T-helper 1 cell treated with Interleukin-12 subunit alpha and Interleukin-12 subunit beta and Interleukin-4 antibody, amounts not matched to agents 30 μg/mL and 1 μg/mL, for 36 hours (primary cell): Measurements from ENCODE around the gene MORN5.

Experiments
- H3K27ac Mint-ChIP-seq: one replicate; pipeline ENCODE4 v1.8.0; 2021; ENCODE audit warnings: mild to moderate bottlenecking, mixed read lengths
- H3K27me3 Mint-ChIP-seq: one replicate; pipeline ENCODE4 v1.8.0; 2021; ENCODE audit warnings: low read depth, mixed read lengths
- H3K36me3 Mint-ChIP-seq: one replicate; pipeline ENCODE4 v1.8.0; 2021; ENCODE audit warnings: low read depth, mixed read lengths
- H3K4me1 Mint-ChIP-seq: one replicate; pipeline ENCODE4 v1.8.0; 2021; ENCODE audit warnings: low read depth, mixed read lengths
- H3K4me3 Mint-ChIP-seq: one replicate; pipeline ENCODE4 v1.8.0; 2021; ENCODE audit warnings: mild to moderate bottlenecking, moderate library complexity, mixed read lengths
- H3K9me3 Mint-ChIP-seq: one replicate; pipeline ENCODE4 v1.8.0; 2021; ENCODE audit warnings: mixed read lengths

Gene MORN5

DNA sequence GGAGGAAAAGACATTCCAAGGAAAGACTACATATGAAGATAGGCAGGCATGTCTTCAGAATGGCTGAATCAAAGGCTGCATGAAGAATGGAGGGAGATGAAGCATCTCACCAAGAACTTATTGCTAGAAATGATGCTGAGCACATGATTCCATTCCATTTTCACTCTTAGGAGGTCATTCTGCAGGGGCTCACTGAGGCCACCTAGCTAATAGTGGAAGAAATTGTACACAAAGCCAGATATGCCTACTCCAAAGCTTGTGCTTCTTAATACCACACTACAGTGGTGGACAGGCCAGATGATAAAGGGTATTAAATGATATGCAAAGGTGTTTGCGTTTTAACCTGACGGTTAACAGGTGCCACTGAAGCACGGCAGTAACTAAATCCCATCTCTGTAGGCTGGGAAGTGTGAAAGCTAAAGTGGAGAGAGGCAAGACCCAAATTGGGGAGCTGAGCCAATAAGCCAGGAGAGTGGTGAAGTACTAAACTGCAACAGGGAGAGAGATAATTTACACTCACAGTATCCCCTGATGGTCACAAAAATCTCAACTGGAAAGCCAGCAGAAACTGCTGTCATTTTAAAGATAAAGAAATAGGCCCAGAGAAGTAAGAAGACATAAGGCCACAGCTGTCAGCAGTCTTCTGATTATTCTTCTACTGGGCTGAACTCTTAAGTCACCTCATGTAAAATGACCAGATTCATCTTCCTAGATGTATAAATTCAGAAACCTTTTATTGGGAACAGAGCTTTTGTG, 14.7 kb upstream of the MORN5 start:
- H3K4me1 Mint-ChIP-seq = peaks cover 2% of the 10 kb centered on the region
- H3K4me3 Mint-ChIP-seq = no peak overlapping the region
- H3K36me3 Mint-ChIP-seq = peaks cover 24% of the 10 kb centered on the region
- H3K27ac Mint-ChIP-seq = no peak overlapping the region
- no peaks in the 10 kb centered on the region for H3K27me3 Mint-ChIP-seq
- no peaks in the 10 kb centered on the region for H3K9me3 Mint-ChIP-seq

- H3K4me3 Mint-ChIP-seq = no peak overlapping the region
- H3K4me1 Mint-ChIP-seq = peaks cover 2% of the 10 kb centered on the region
- H3K27me3 Mint-ChIP-seq = no peaks in the 10 kb centered on the region
- no peak overlapping the region for H3K27ac Mint-ChIP-seq
- H3K36me3 Mint-ChIP-seq = peaks cover 26% of the 10 kb centered on the region
- H3K9me3 Mint-ChIP-seq = no peaks in the 10 kb centered on the region
Observed at GRCh38 chr9:122145592-122145863, 14.2 kb upstream of the MORN5 start.

DNA sequence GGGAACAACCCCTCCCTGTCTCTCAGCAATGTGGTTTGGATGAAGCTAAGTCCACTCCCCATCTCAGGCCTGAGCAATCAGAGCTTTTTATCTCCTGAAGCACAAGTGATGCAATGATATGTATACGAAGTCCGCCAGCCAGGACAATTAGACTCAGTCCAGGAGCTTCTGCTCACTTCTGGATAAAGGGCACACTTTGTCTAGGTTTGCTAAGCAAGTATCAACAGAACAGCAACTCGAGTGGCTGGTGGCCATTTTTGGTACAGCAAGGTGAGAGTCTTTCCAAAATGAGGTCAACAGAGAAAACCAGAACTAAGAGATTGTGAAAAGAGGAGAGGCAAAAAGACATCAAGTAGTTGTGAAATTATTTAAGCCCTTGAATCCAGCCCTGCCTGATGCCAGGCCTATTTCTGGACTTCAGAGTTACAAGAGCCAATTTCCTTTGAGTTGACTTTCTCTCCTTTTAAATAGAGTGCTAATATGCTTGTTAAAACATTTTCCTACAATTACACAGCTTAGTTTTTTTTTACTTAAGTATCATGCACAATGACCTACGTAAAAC, 8.4 kb upstream of the MORN5 start:
- no peaks in the 10 kb centered on the region for H3K27me3 Mint-ChIP-seq
- no peak overlapping the region for H3K27ac Mint-ChIP-seq
- no peaks in the 10 kb centered on the region for H3K9me3 Mint-ChIP-seq
- no peak overlapping the region for H3K4me3 Mint-ChIP-seq
- H3K4me1 Mint-ChIP-seq = peaks cover 4% of the 10 kb centered on the region
- H3K36me3 Mint-ChIP-seq = peaks cover 10% of the 10 kb centered on the region

GRCh38 chr9:122155796-122156195, 3.9 kb upstream of the MORN5 start:
- no peak overlapping the region for H3K4me3 Mint-ChIP-seq
- H3K27me3 Mint-ChIP-seq = peaks cover 4% of the 10 kb centered on the region
- H3K4me1 Mint-ChIP-seq = peaks cover 29% of the 10 kb centered on the region

GRCh38 chr9:122158202-122158601, 1.5 kb upstream of the MORN5 start:
- H3K27ac Mint-ChIP-seq = no peak overlapping the region
- no peaks in the 10 kb centered on the region for H3K36me3 Mint-ChIP-seq
- peaks cover 18% of the 10 kb centered on the region for H3K27me3 Mint-ChIP-seq
- H3K9me3 Mint-ChIP-seq = peaks cover 7% of the 10 kb centered on the region
- no peak overlapping the region for H3K4me3 Mint-ChIP-seq
- peaks cover 29% of the 10 kb centered on the region for H3K4me1 Mint-ChIP-seq

More at GRCh38 chr9:122155796-122156195, 3.9 kb upstream of the MORN5 start:
- Mint-ChIP-seq H3K27ac (no peak overlapping the region), H3K36me3 (peaks cover 5% of the 10 kb centered on the region), H3K9me3 (no peaks in the 10 kb centered on the region)

DNA sequence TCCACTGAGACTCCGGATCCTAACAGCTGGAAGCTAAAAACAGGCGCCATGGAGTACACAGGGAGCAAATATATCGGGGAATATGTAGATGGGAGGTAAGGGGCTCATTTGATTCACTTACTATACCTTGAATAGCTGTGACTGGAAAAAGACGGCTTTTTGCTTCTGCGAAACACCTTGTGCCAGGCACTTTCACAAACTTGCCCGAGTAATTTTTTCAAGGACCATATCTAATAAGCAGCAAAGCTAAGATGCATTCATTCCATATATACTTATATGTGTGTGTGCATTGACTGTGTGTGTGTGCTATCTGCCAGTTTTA, 178 bp downstream of the MORN5 start:
- H3K36me3 Mint-ChIP-seq = no peaks in the 10 kb centered on the region
- H3K9me3 Mint-ChIP-seq = peaks cover 7% of the 10 kb centered on the region
- peaks cover 28% of the 10 kb centered on the region for H3K4me1 Mint-ChIP-seq
- H3K27me3 Mint-ChIP-seq = peaks cover 29% of the 10 kb centered on the region
- peak overlapping the region; percentile 94 for H3K27ac Mint-ChIP-seq
- peak overlapping the region; percentile 99 for H3K4me3 Mint-ChIP-seq

- H3K4me1 Mint-ChIP-seq = peaks cover 20% of the 10 kb centered on the region
- H3K9me3 Mint-ChIP-seq = peaks cover 7% of the 10 kb centered on the region
- no peak overlapping the region for H3K27ac Mint-ChIP-seq
- peaks cover 33% of the 10 kb centered on the region for H3K27me3 Mint-ChIP-seq
- no peak overlapping the region for H3K4me3 Mint-ChIP-seq
- no peaks in the 10 kb centered on the region for H3K36me3 Mint-ChIP-seq
Observed at GRCh38 chr9:122162415-122162814, 2.7 kb downstream of the MORN5 start.

- H3K27me3 Mint-ChIP-seq = peaks cover 33% of the 10 kb centered on the region
- H3K36me3 Mint-ChIP-seq = no peaks in the 10 kb centered on the region
- H3K9me3 Mint-ChIP-seq = peaks cover 7% of the 10 kb centered on the region
- H3K4me1 Mint-ChIP-seq = peaks cover 11% of the 10 kb centered on the region
- H3K27ac Mint-ChIP-seq = no peak overlapping the region
- H3K4me3 Mint-ChIP-seq = no peak overlapping the region
Observed at GRCh38 chr9:122164286-122164685, 4.6 kb downstream of the MORN5 start.

- no peak overlapping the region for H3K27ac Mint-ChIP-seq
- no peak overlapping the region for H3K4me3 Mint-ChIP-seq
- H3K9me3 Mint-ChIP-seq = no peaks in the 10 kb centered on the region
- H3K36me3 Mint-ChIP-seq = no peaks in the 10 kb centered on the region
- no peaks in the 10 kb centered on the region for H3K4me1 Mint-ChIP-seq
- peaks cover 33% of the 10 kb centered on the region for H3K27me3 Mint-ChIP-seq
Observed at GRCh38 chr9:122168356-122168755, 8.6 kb downstream of the MORN5 start.

DNA sequence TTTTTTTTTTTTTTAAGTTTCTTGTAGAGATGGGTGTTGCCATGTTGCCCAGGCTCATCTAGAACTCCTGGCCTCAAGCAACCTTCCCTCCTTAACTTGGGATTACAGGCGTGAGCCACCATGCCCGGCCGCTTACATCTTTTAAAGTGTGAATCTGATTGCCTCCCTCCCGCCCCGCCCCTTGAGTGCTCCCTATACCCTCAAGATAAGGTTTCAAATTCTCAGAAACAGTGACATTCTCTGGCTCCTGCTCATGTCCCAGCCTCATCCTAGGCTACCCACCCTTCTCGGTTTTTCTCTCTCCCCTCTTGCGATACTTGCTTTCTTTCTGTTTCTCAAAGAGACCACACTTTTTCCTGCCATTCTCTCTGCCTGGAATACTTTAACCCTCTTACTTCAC, 12.4 kb downstream of the MORN5 start:
- Mint-ChIP-seq H3K36me3 (no peaks in the 10 kb centered on the region), H3K4me3 (no peak overlapping the region), H3K4me1 (no peaks in the 10 kb centered on the region), H3K27ac (no peak overlapping the region), H3K27me3 (peaks cover 24% of the 10 kb centered on the region), H3K9me3 (no peaks in the 10 kb centered on the region)

DNA sequence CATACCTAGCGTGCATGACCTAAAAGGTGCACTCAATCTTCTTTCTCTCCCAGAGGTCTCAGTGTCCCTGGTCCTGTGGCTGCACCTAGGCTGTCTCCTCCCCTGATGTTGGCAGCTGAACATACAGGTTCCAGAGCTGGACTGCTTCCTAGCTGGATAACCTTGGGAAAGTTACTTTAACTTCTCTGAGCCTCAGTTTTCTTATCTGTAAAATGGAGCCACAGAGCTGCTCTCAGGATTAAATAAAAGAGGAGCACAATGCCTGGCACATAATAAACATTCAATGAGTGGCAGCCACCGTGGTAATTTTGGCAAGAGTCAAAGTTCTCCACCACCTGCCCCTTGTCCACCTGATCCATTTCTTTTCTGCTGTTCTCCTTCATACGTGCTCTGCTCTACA, 14.0 kb downstream of the MORN5 start:
- no peaks in the 10 kb centered on the region for H3K9me3 Mint-ChIP-seq
- peaks cover 25% of the 10 kb centered on the region for H3K27me3 Mint-ChIP-seq
- H3K36me3 Mint-ChIP-seq = no peaks in the 10 kb centered on the region
- H3K4me3 Mint-ChIP-seq = no peak overlapping the region
- H3K27ac Mint-ChIP-seq = no peak overlapping the region
- no peaks in the 10 kb centered on the region for H3K4me1 Mint-ChIP-seq

DNA sequence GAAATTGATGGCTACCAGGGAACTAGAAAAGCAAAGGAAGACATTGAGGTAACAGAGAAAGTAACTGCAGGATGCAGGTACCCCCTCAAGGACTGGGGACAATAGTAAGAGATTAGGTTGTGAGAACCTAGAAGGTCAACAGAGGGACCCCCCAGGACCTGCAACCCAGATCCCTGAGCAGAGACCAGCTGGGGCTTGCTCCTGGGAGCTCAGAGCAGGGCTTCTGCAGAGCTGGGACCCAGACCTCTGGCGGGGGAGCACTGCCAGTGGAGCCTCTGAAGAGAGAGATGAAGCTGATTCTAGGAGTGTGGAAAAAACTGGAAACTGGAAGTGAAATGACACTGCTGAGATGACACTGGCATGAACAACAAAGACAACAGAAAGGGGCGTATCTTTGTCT, 17.2 kb downstream of the MORN5 start:
- Mint-ChIP-seq H3K36me3 (no peaks in the 10 kb centered on the region), H3K27ac (no peak overlapping the region), H3K4me1 (no peaks in the 10 kb centered on the region), H3K4me3 (no peak overlapping the region), H3K9me3 (no peaks in the 10 kb centered on the region), H3K27me3 (peaks cover 23% of the 10 kb centered on the region)

- peaks cover 12% of the 10 kb centered on the region for H3K27me3 Mint-ChIP-seq
- no peak overlapping the region for H3K27ac Mint-ChIP-seq
- H3K9me3 Mint-ChIP-seq = no peaks in the 10 kb centered on the region
- H3K4me1 Mint-ChIP-seq = no peaks in the 10 kb centered on the region
- H3K4me3 Mint-ChIP-seq = no peak overlapping the region
- no peaks in the 10 kb centered on the region for H3K36me3 Mint-ChIP-seq
Observed at GRCh38 chr9:122179054-122179689, 19.5 kb downstream of the MORN5 start.

- Mint-ChIP-seq H3K4me3 (no peak overlapping the region), H3K27ac (no peak overlapping the region), H3K9me3 (no peaks in the 10 kb centered on the region), H3K27me3 (peaks cover 12% of the 10 kb centered on the region), H3K36me3 (no peaks in the 10 kb centered on the region), H3K4me1 (no peaks in the 10 kb centered on the region)
Observed at GRCh38 chr9:122179690-122180074, 20.0 kb downstream of the MORN5 start.

DNA sequence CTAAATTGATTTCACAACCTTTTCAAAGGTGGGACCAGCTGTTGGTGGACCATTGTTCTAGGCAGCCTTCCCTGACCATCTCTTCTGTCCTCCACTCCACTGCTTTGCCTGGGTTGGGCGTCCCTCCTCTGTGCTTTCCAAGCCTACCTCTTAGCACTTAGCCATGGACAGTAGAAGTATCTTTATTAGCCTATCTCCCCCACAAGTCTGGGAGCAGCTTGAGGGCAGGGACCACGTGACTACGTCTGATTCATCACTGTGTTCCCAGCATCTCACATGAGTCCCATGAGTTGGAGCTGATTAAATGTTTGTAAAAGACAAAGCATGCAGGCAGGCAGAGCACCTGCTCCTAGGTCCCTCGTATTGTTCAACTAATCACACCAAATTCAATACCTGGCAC, 20.9 kb downstream of the MORN5 start:
- no peak overlapping the region for H3K4me3 Mint-ChIP-seq
- H3K27me3 Mint-ChIP-seq = peaks cover 12% of the 10 kb centered on the region

More for the DNA sequence above, 20.9 kb downstream of the MORN5 start:
- Mint-ChIP-seq H3K27ac (no peak overlapping the region), H3K4me1 (no peaks in the 10 kb centered on the region), H3K36me3 (no peaks in the 10 kb centered on the region), H3K9me3 (no peaks in the 10 kb centered on the region)
